Measurements from ENCODE around the gene NUDT7.

Gene NUDT7

DNA sequence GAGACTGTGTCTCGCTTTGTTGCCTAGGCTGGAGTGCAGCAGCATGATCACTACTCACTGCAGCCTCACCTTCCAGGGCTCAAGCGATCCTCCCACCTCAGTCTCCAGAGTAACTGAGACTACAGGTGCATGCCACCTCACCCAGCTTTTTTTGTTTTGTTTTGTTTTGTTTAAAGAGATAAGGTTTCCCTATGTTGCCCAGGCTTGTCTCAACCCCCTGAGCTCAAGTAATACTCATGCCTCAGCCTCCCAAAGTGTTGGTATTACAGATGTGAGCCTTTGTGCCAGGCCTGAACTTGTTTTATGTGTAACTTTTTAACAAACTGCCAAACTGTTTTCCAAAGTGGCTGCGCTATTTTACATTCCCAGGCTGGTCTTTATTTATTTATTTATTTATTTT, 41.8 kb upstream of the NUDT7 start:
- TF ChIP-seq, protein P1, sequence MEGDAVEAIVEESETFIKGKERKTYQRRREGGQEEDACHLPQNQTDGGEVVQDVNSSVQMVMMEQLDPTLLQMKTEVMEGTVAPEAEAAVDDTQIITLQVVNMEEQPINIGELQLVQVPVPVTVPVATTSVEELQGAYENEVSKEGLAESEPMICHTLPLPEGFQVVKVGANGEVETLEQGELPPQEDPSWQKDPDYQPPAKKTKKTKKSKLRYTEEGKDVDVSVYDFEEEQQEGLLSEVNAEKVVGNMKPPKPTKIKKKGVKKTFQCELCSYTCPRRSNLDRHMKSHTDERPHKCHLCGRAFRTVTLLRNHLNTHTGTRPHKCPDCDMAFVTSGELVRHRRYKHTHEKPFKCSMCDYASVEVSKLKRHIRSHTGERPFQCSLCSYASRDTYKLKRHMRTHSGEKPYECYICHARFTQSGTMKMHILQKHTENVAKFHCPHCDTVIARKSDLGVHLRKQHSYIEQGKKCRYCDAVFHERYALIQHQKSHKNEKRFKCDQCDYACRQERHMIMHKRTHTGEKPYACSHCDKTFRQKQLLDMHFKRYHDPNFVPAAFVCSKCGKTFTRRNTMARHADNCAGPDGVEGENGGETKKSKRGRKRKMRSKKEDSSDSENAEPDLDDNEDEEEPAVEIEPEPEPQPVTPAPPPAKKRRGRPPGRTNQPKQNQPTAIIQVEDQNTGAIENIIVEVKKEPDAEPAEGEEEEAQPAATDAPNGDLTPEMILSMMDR (IDR thresholded peaks at IDR 0.05; ENCODE audit: insufficient read depth, low read depth, low read length, missing control alignments), result no peak
- H3K4me3 ChIP-seq (ENCODE audit: low read depth, low read length), result no peak overlapping the region

DNA sequence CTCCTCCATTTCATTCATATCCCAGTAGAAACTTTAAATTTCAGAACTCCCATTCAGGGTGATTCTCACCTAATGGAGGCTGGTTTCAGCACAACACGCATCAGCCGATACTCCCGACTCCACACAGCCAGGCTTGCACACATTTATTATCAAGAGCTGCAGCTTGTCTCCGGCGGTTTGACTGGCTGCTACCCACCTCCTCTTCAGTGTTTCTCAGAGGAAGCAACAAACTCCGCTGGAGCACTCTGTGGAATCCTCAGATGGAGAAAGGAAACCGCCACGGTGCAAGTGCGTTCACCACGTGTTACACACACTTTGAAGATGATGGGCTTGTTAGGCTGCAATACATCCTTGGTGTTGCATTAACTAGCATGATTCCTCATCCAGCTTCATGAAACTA, 39.7 kb upstream of the NUDT7 start:
- DNase-seq (ENCODE audit: low read depth), result no peak
- TF ChIP-seq, protein P1 (IDR thresholded peaks at IDR 0.05; ENCODE audit: insufficient read depth, low read depth, low read length, missing control alignments), result no peak
- H3K4me3 ChIP-seq (ENCODE audit: low read depth, low read length), result no peak overlapping the region

More for the DNA sequence above, 41.8 kb upstream of the NUDT7 start:
- DNase-seq (ENCODE audit: low read depth), result no peak

DNA sequence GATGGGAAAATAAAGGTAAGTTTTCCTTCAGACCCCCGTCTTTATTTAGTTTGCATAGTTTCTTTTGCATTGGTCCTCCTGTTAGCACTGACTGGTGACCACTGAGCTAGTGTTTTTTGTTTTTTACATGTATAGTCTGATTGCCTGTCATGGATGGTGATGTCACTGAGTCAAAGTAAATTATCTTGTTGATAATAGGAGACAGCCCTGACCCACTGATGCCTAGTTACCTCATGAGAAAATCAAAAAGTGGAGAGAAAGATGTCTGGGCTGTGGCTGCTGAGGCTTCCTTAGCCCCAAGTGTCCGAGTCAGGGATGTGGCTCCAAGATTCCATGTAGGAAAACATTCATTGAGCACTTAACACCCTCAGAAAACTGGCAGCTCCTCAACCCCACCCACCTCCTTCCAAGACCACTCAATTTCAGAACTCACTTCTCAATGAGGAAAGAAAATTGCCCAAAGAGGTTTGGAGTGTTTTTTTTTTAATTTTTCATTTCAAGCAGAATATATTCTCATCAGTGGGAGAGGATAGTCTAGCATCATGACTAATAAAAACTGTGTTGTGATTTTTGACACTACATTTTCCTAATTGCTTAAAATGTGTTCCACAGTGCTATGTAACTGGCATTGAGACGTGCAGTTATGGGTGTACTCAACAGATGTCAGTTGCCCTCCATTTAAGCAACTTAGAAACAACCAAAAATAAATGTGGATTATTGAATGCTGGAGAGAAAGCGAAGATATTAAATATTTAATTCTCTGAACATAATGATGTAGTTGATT, 38.7 kb upstream of the NUDT7 start:
- TF ChIP-seq, protein P1 (IDR thresholded peaks at IDR 0.05; ENCODE audit: insufficient read depth, low read depth, low read length, missing control alignments), result no peak
- H3K4me3 ChIP-seq (ENCODE audit: low read depth, low read length), result no peak overlapping the region
- no peak for DNase-seq (ENCODE audit: low read depth)

DNA sequence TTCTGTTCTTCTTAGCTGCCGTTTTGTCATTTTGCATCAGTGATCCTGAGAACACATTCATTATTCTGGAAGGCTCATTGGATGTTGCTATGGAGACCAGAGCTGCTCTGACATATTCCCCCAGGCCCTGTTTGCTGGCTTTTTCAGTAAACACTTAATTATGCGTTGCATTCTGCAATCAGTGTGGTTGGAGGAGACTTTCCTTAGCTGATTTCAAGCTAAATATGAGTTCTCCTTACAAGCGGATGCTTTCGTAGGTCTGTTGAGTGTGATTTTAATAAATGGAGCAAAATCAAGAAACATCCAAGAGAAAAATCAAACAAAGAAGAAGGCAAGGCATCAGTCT, 38.2 kb upstream of the NUDT7 start:
- TF ChIP-seq, protein P1 (IDR thresholded peaks at IDR 0.05; ENCODE audit: insufficient read depth, low read depth, low read length, missing control alignments), result no peak
- no peak overlapping the region for H3K4me3 ChIP-seq (ENCODE audit: low read depth, low read length)
- no peak for DNase-seq (ENCODE audit: low read depth)

DNA sequence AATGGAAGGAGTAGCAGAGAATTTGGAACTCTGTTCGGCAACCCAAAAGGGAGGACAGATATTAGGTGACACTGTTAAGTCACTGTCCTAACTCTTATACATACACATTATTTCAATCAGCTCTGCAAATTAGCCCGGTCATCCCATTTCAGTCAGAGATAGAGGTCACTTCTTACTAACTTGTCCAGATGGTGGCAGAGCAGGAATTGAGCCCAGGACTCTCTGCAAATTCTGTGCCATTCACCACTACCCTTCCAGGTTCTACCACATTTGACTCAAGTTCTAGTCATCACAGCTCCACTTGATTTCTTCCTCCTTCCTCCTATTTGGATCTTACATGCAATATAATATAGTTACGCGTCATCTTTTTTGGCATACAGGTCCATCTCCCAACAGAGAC, 35.9 kb upstream of the NUDT7 start:
- TF ChIP-seq, protein P1 (IDR thresholded peaks at IDR 0.05; ENCODE audit: insufficient read depth, low read depth, low read length, missing control alignments), result no peak
- no peak overlapping the region for H3K4me3 ChIP-seq (ENCODE audit: low read depth, low read length)
- no peak for DNase-seq (ENCODE audit: low read depth)

- TF ChIP-seq, protein P1 (IDR thresholded peaks at IDR 0.05; ENCODE audit: insufficient read depth, low read depth, low read length, missing control alignments), result no peak
- no peak for DNase-seq (ENCODE audit: low read depth)
- H3K4me3 ChIP-seq (ENCODE audit: low read depth, low read length), result no peak overlapping the region
Measured at GRCh38 chr16:77689971-77690370, 32.3 kb upstream of the NUDT7 start.

DNA sequence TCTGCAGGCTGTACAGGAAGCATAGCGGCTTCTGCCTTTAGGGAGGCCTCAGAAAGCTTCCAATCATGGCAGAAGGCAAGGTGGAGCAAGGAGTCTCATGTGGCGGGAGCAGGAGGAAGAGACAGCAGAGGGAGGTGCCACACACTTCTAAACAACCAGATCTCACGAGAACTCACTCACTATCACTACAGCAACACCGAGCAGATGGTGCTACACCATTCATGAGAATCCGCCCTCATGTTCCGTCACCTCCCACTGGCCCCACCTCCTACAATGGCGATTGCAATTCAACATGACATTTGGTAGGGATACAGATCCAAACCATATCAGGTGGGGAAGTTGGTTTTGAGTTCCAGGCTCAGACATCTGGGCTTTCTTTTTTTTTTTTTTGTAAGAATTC, 31.9 kb upstream of the NUDT7 start:
- H3K4me3 ChIP-seq (ENCODE audit: low read depth, low read length), result no peak overlapping the region
- TF ChIP-seq, protein P1 (IDR thresholded peaks at IDR 0.05; ENCODE audit: insufficient read depth, low read depth, low read length, missing control alignments), result no peak
- DNase-seq (ENCODE audit: low read depth), result no peak
